ENCODE results near the gene WDR89. TPM values are rescaled to one million over a fixed set of nuclear protein-coding genes. Genes with fewer than 3 reads are reported as not detected.

WDR89 gene
- 17.0 TPM in 2 replicates for total RNA-seq

GRCh38 chr14:63641473-63642228, at the start of gene WDR89:
Gene WDR89 (minus strand): TSS chr14:63641871. CDS start chr14:63599942, 41,929 bp downstream.

Other genes starting within 250 kb of the WDR89 start
- 19.4 and 20.7 TPM in 2 replicates for gene PPP2R5E, start 98.5 kb downstream of the WDR89 start, total RNA-seq
- 38.0 and 43.4 TPM in 2 replicates for gene SGPP1, start 86.2 kb upstream of the WDR89 start, total RNA-seq
- 19.9 and 27.4 TPM in 2 replicates for gene SYNE2, start 211.1 kb upstream of the WDR89 start, total RNA-seq

Measured in uterine smooth muscle cell (primary cell).